Nucleus accumbens (tissue), 56 donors: ENCODE results near the gene SH3BP4.
"Not testable (repeated sequence)": the region's sequence is repeated elsewhere in the genome, so short reads cannot be mapped to it uniquely, and the experiment has no call there.

Source experiments
- DNase-seq, 56 donors: peaks; one replicate each; lab custom pipeline; 2025; lab: John Stamatoyannopoulos, UW

Gene SH3BP4

DNA sequence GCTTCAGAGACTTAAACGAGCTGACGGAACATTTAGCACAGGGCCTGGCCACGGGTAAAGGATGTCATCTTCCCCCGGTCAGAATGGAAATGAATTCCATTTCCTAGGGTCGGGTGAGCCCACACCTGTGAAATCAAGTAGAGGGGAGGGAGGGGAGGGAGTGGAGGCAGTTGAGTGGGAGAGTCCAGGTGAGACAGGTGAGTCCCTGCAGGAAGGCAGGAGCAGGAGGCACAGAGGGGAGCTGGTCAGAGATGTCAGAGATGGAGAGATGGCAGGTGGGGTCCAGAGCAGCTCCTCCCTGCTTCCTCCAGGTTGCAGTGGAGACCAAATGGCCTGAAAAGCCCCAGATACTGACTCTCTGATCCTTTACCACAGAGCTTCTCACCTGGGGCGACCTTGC, 55.2 kb downstream of the SH3BP4 start:
- no peak for DNase-seq

DNA sequence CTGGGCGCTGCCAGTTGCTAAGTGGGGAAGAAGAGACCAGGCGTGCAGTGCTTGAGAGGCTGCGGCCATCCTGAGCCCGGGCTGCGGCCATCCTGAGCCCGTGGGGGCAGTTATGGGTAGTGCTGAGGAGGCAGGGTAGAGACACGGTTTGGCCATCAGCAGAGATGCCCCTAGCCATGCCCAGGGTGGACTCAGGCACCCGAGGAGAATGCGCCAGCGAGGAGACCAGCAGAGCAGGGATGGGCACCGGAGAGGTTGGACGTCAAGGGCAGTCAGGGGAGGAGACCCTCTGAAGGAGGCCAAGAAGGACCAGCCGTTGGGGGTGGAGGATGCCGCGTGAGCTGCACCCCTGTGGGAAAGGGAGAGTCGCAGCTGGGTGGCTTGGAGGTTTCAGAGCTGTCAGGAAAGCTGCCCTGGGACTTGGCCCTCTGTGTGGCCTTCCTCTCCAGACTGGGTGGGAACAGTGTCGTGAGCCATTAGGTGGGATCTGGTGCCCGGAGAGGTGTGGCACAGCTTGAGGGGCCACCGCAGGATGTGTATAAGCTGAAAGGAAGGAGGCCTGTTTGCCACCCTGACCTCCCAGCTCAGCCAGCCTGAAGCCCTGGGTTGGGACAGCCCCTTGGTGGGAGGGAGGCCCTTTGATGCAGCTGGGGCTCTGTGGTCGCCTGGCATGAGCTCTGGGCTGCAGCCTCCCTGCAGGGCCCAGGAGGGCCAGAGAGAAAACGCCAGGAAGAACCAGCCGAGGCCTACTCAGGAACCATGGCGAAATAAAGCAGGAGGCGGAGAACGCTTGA, 56.0 kb downstream of the SH3BP4 start:
- no peak for DNase-seq

DNA sequence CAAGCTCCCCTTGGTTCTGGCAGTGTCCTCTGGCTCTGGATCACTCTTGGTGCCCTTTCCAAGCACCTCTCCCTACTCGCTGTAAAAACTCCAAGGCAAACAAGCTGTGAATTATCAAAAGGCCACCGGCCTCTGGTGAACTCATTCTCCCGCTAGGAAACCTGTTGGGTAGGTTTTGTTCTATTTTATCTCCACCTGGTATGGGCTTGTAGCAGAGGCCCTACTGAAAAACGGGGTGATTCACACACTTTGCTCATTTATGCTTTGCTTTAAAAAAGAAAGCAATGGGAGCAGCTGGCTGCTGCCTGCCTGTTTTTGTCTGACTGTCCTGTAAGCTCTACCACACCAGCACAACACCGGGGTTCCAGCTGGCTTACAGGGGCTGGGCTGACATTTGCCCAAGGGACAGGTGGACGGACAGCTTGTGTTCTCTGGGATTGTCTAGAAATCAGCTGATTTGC, 56.8 kb downstream of the SH3BP4 start:
- no peak for DNase-seq

DNA sequence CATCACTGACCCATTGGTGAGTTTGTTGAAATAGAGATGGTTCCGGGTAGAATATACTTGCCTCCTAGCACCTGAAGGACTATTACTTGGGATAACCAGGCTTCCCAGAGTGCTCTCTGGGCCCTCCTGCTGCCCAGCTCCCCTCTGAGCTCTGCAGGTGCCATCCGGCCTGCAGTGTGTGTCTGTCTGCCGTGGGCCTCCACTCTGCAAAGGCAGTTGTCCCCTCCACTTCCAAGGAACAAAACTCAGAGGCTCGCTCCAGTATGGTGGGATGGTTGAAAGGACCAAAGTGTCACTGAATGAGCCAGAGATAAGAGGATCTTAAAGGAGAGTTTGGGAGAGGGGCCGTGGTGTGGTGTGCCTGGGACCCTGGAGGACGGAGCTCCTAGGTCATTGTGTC, 57.3 kb downstream of the SH3BP4 start:
- no peak for DNase-seq

DNA sequence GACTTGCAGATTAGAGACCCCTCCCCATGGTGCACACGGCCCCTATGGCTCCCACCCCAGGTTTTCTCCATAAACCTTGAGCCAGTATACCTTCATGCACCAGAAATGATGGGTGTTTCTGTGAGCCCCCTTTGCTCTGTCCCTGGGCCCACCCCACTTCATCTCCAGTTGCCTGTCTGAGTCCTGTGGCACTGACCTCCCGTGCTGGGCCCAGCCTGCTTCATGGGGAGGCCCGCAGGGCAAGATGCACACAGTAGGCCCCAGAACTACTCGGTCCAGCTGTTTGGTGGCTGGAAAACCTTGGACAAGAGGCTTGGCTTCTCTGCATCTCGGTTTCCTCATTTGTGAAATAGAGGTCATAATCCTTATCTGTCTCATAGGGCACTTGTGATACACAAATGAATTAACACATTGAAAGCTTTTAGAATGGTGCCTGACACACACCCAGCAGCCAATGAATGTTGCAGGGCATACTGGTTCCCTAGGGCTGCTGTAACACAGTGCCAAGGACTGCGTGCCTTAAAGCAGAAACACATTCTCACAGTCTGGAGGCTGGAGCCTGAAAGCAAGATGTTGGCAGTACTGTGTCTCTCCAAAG, 58.4 kb downstream of the SH3BP4 start:
- no peak for DNase-seq

DNA sequence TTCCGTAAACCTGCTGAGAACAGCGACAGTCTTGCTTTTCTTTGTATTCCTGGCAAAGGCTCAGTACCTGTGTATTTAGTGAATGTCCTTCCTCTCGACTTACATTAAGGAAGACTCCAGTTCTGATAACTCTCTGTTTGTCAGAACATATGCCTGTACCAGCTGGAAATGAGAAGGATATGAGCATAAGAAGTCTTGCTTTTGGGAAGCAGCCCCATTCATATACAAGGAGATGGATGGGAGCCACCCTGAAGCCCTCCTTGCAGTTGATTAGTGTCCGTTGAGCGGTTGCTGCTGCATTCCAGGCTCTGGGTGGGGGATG, 59.8 kb downstream of the SH3BP4 start:
- no peak for DNase-seq

DNA sequence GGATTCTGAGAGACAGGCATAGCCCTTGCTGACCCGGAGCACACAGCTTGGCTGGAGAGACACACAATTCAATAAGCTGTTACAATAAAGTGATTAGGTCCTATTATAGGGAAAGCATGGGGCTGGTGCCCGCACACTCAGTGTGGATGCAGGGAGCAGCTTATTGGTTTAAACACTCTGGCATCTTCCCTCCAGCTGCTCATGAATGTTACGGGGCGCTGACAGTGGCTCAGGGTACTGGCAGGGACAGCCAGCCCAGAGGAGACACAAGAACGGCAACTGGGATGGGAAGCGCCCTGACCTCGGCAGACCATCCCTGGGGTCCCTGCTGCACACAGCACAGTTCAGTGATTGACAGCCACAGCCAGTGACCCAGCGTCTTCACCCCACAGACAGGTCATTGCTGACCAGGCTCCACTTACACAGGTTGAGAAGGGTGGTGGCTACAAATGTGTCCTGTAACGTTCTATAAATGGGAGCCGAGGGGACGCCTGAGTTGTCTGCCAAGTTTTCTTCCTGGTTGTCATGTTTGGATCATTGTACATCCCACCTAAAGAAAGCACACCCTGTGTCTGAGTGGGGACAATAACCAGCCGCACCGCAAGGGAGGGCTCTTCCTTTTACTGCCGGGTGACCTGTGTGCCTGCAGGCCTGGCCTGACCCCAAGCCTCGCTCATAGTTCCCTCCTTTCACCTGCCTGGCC, 60.3 kb downstream of the SH3BP4 start:
- no peak for DNase-seq

DNA sequence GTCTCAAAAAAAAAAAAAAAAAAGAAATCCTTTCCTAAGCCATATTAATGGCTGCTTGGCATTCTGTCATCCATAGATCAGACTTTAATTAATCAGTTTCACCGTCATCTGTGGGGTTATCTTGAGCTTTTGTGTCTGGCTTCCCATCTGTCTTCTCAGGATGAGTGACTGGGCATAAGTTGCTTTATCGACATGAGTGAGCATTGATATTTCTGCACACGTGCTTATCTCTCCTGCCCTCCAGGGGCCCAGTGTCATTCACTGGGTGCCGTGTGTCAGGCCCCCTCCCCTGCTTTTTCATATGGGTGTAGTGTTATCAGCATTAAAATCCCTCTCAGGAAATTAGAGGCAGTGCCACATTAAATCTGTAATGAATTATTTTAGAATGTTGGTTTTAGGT, 65.6 kb downstream of the SH3BP4 start:
- DNase-seq: no peak

DNA sequence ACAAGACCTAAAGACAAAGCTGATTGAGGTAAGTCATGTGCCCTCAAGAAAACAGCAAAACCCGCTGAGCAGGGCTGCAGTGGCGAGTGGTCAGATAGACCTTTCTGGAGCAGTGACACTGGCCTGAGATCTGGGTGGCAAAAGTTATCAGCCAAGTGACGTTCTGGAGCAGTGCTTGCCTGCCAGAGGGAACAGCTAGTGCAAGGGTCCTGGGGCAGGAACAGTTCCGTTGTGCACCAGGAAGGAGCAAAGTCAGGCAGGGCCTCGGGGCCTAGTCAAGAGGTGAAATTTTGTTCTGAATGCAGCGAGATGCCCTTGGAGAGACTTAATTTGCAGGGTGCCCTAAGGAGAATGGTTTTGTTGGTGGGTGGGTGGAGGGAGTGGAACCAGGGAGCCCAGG, 67.0 kb downstream of the SH3BP4 start:
- DNase-seq: no peak

DNA sequence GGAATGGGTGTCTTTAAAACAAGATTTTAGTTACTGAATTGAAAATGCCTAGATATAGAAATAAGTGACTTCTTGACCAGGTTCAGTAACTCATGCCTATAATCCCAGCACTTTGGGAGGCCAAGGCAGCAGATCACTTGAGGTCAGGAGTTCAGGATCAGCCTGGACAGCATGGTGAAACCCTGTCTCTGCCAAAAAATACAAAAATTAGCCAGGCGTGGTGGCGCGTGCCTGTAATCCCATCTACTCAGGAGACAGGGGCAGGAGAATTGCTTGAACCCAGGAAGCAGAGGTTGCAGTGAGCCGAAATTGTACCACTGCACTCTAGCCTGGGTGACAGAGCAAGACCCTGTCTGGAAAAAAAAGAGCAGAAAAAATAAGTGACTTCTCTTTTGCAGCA, 68.3 kb downstream of the SH3BP4 start:
- DNase-seq: not testable (repeated sequence)

DNA sequence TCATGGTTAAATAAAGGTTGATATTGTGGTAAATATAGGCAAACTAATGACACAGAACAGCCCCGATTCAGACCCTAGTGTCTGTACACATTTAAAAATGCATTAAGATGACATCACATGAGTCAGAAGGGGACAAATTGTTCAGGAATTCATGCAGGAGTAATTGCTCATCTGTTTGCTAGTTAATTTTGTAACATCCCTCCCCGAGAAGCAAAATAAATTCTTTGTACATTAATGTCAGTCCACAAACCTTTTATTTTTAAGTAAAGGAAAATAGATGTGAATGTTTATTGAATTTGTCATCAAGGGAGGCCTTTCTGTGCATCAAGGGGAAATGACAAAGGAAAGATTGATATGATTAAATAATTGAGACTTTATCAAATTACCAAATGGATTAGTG, 69.9 kb downstream of the SH3BP4 start:
- no peak for DNase-seq

DNA sequence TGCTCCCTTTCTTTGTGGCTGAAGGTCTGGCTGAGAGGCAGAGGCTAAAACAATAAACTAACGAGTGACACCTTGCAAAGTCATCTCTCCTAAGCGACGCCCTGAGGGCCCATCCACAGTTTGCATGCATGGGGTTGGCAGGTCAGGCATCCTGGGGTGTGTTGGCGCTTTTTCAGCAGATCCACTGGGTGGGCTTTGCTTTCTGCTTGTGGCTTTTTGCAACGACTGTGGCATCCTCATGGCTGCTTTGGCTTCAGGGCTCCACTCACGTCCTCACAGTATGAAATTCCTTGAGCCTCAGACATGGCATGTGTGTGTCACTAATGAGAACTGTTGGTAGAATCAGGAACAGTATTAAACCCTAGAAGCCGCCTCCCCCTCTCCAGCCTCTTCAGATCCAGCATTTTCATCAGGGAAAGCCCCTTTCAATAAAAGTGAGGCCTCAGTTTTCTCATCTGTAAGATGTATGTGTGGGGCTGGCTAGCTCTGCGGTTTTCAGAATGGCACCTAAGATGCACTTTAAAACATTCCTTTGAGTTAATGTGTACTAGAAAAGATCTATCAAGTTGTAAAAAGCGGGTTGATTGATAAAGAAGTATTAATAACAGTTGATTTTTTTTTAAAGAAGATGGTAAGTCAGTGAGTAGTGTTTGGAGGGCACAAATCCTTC, 72.5 kb downstream of the SH3BP4 start:
- no peak for DNase-seq

DNA sequence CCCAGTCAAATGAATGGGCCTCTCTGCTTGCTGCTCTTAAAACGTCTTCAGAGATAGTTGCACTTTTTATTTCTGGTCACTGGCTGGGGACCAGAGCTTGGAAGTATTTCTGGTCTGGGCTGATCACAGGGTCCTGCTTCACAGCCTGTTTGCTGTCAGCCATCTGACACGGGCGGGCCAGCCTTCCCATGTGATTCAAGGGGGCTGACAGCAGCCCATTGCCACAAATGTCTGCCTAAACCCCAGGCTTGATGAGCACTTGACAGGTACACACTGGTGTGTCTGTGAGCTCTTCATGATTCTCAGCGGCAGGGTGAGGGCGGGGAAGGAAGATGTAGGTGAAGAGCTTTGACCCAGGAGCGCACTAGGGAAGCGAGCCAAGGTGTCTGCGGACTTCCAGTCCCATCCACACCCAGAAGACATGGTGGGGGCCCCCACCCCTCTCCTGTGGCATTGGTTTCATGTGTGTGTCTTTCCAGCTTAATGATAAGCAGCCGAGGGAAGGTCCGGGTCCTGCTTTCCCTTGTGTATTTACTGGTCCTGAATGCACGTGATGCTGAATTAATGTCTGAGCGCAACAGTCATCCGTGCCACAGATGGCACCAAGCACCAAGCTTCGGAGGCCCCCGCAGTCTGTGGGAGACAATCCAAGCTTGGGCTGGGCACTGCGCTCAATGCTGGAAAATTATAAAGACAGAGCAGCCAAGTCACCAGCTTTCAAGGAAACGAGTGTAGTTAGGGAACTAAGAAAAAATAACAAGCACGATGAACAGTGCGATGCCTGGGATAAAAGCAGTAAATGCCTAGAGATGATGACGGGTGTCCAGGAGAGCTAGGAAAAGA, 73.3 kb downstream of the SH3BP4 start:
- DNase-seq: peak in 10 of 56 donors; percentile 11 to 73 (median 28)

DNA sequence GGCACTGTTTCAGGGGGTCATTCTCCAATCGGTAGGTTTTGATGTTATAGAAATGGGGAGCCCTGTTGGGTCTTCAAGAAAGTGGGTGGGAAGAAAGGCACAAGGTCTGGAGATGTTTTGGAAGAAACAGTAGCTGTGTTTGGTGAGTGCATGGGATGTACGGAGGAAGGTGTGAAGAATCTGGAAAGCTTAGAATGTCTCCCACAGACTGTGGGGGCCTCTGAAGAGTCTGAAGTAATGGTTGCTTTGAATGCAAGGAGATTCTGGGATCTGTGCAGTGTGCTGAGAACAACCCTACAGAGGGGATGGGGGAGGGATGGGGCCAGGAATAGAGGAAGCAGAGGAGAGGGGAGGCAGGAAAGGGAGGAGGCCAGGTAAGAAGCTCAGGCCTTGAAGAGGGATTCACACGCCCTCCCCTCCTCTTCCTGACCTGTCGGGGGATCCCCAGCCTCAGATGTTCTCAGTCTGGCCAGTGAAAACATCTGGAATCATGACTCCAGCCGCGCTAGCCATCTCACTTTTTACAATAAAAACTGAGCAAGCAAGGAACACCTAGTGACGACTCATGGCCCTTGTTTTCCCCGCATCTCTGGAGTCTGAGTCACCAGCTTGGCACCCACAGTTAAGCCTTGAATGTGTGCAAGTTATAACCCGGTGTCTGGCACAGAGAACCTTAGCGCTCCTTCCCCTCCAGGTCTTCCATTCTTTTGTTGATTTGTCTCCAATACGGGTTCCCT, 74.2 kb downstream of the SH3BP4 start:
- no peak for DNase-seq

DNA sequence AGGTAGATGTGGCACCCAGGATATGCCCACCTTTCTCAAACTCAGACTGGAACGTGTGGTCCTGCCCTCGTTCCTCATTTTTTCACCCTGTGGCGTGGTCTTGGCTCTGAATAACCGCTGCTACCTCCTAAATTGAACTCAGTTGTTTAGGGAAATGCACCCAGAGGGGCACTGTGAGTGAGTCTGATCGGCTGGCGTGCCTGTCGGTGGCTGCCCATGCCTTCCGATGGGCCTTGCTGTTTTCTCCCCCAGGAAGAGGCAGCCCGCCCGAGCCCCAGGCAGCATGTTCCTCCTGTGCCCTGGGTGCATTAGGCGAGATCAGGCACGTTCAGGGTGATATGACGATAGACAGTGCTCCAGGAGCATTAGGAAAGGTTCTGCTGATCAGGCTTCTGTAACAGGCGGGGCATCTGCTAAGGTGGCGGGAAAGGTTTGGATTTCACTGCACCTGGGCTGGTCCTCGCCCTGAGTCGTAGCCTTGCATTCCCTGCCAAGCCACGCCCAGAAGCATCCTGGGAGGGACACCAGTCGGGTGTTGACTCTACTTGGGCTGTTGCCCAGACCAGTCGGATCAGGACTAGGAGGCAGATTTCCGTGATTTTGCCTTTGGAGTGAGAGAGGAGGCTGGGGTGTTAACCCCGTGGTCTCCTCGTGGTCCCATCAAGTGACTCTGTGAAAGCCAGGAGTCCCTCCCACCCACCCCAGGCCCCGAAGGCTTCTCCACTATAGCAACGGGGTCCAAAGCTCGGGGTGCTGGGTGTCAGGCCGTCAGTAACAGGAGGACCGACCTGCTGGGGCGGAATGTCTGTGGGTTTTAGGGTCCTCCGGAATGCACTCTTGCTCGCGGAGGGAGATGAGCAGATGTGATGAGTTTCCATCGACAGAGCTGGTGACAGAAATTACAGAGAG, 75.1 kb downstream of the SH3BP4 start:
- peak in 3 of 56 donors; percentile 20 to 32 (median 28) for DNase-seq

DNA sequence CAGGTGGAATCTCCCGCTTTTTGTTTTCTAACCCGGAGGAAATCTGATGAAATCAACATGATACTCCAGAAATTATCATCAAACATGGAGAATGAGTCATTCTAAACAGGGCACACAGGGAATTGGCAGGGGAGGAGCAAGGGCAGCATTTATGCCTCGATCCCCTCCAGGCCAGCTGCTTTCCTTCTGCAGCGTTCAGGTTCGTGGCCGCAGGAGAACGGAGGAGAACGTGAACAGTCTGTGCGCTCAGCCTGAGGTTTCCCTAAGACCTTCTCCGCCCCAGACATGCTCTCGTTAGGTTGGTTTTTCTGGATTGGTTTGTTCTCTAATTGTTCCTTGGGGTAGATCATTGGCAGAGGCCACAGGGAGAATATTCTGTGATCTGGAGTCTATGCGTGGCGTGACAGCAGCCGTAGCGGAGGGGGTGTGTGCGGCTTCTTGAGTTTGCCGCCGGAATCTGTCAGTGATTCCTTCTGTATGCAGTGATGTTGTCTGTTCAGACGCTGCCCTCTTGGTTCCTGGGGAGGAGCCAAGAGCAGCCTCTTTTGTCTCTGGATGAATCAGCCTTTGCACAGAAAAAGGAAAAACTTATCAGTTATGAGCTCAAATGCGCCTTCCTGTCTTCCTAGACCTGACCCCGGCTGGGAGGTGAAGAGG, 75.9 kb downstream of the SH3BP4 start:
- DNase-seq: peak in 10 of 56 donors; percentile 10 to 50 (median 20)

DNA sequence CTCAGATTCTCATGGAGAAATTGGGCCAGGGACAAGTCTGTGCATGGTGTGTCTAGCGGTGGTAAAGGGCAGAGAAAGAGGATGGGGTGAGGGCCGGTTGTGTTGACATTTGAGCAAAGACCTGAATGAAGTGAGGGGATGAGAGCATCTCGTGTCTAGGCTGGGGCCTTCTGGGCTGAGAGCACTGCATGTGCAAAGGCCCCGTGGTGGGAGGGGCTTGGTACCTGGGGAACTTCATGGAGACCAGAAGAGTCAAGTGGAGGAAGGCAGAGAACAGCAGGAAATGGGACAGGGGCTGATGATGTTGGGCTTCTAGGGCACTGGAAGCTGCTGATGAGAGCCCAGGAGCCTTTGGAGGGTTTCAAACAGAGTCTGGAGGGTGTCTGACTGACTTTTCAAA, 76.8 kb downstream of the SH3BP4 start:
- no peak for DNase-seq

DNA sequence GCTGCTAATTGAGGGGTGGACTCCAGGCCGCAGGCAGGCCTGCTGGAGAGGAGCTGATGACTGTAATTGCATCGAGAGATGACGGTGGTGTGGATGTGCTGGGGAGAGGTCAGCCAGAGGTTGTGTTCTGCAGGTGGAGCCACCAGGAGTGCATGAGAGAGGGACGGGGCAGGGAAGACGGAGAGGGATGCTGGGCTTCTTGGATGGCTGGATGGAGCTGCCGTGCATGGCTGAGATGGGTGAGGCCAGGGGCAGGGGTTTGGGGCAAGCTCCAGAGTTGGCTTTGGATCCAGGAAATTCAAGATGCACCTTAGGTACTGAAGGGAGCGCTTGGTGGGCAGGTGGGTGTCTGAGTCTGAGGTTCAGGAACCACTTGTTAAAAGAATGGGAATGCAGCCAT, 77.2 kb downstream of the SH3BP4 start:
- DNase-seq: no peak
